K562 (cell line): ENCODE results near the gene GRHPR. TPM values are rescaled to one million over a fixed set of nuclear protein-coding genes. Genes with fewer than 3 reads are reported as not detected.
A peak's percentile ranks its signal among the peaks of the same experiment; 100 is the strongest.

Experiments used
- ATAC-seq: fragments of 200-7000 bp; cut with Tn5 transposase; 3 replicates; pipeline ENCODE4 v1.9.1; 2020; ENCODE audit warnings: moderate library complexity
- BruUV-seq: library from RNA; stranded (reverse); fragments of 400-500 nt; replicated peaks from 2 replicates; lab custom pipeline; 2021; lab: Mats Ljungman, UMichigan
- CTCF ChIA-PET: fragments of 300-600 bp; formaldehyde crosslinking; extraction: SDS; loops from one replicate; lab custom pipeline; 2021; ENCODE audit warnings: low intra/inter-chr PET ratio; lab: Yijun Ruan, JAX
- POLR2A ChIA-PET: fragments of 300-600, 350-650 bp; sonication (Branson Sonifier 250); formaldehyde crosslinking; extraction: SDS; loops from one replicate; lab custom pipeline; 2021; ENCODE audit warnings: antibody characterized with exemption, inconsistent platforms; lab: Yijun Ruan, JAX
- DNase-seq, 4 experiments: peaks; one replicate each; pipeline versions ENCODE4 v3.0.0 to v3.0.0-alpha.2; 2011 to 2018; ENCODE audit warnings: low spot score in 3 of 4, mixed read lengths in 3 of 4; ENCODE audit errors: extremely low read depth in 1 of 4
- FAIRE-seq: peaks from 2 replicates; lab custom pipeline; 2011; peaks lifted over from hg19 to GRCh38; lab: Jason Lieb, UNC
- H2AFZ ChIP-seq: 2 replicates; pipeline ENCODE4 v1.6.0; 2011; ENCODE audit warnings: low read depth, low read length, control low read depth, inconsistent platforms
- H3K27ac ChIP-seq: fragments of 200-600 bp; 3 replicates; pipeline ENCODE4 v1.8.0; 2011; ENCODE audit warnings: low read depth, mild to moderate bottlenecking, control low read depth, inconsistent platforms, low read length, moderate library complexity, mixed read lengths; ENCODE audit errors: extremely low read depth
- H3K27me3 ChIP-seq, 2 experiments: fragments of 300-600 bp in 1 of 2; 2 replicates in 1 of 2; 3 replicates in 1 of 2; pipeline versions ENCODE4 v1.6.0 to v1.8.0; 2011; ENCODE audit warnings: inconsistent platforms in 2 of 2, low read length in 2 of 2, mild to moderate bottlenecking in 1 of 2, mixed read lengths in 1 of 2, moderate library complexity in 1 of 2; ENCODE audit not compliant: control insufficient read depth in 2 of 2, insufficient read depth in 2 of 2
- H3K36me3 ChIP-seq: fragments of 300-600 bp; 3 replicates; pipeline ENCODE4 v1.8.0; 2011; ENCODE audit warnings: mild to moderate bottlenecking, low read length, inconsistent platforms; ENCODE audit not compliant: control insufficient read depth, insufficient read depth
- H3K4me1 ChIP-seq, 2 experiments: fragments of 200-600 bp in 1 of 2; replicated peaks in 1 of 2; 2 replicates in 1 of 2; 3 replicates in 1 of 2; pipeline versions ENCODE4 v1.5.1 to v1.8.0; 2011; ENCODE audit warnings: inconsistent platforms in 2 of 2, low read length in 2 of 2, mild to moderate bottlenecking in 1 of 2, mixed read lengths in 1 of 2, moderate library complexity in 1 of 2; ENCODE audit not compliant: control insufficient read depth in 2 of 2, insufficient read depth in 2 of 2
- H3K4me2 ChIP-seq: 2 replicates; pipeline ENCODE4 v1.6.1; 2011; ENCODE audit warnings: low read length, control low read depth, inconsistent platforms, mixed read lengths; ENCODE audit not compliant: insufficient read depth
- H3K4me3 ChIP-seq: fragments of 200-600 bp; sonication (generic), shearing (Covaris generic); 2 replicates; pipeline ENCODE4 v1.5.1; 2016; ENCODE audit warnings: control low read depth, inconsistent platforms
- H3K79me2 ChIP-seq: fragments of 200-600 bp; 3 replicates; pipeline ENCODE4 v1.8.0; 2011; ENCODE audit warnings: low read length, inconsistent platforms; ENCODE audit not compliant: control insufficient read depth, insufficient read depth
- H3K9ac ChIP-seq, 2 experiments: 2 replicates each; pipeline versions ENCODE4 v1.6.0 to v1.6.1; 2011; ENCODE audit warnings: low read depth in 2 of 2, low read length in 2 of 2, control low read depth in 1 of 2, inconsistent platforms in 1 of 2, mild to moderate bottlenecking in 1 of 2, mixed read lengths in 1 of 2; ENCODE audit not compliant: insufficient read depth in 1 of 2
- H3K9me1 ChIP-seq: one replicate; pipeline ENCODE4 v1.6.0; 2011; ENCODE audit warnings: inconsistent platforms, mild to moderate bottlenecking, low read length, moderate library complexity; ENCODE audit not compliant: control insufficient read depth, insufficient read depth
- H3K9me3 ChIP-seq: replicated peaks from 2 replicates; pipeline ENCODE4 v1.5.1; 2011; ENCODE audit warnings: low read depth, low read length, inconsistent platforms; ENCODE audit not compliant: control insufficient read depth, insufficient read depth
- H4K20me1 ChIP-seq: replicated peaks from 2 replicates; pipeline ENCODE4 v1.6.1; 2011; ENCODE audit warnings: low read length, inconsistent platforms, mixed read lengths; ENCODE audit not compliant: control insufficient read depth, insufficient read depth
- CHD4 ChIP-seq: fragments of 200-600 bp; sonication (generic); IDR thresholded peaks from 3 replicates; pipeline ENCODE4 v1.6.1; 2012; ENCODE audit warnings: low read depth, mild to moderate bottlenecking, mixed read lengths, low read length, inconsistent platforms; ENCODE audit not compliant: insufficient read depth, insufficient replicate concordance, poor library complexity, severe bottlenecking
- KAT2B ChIP-seq: IDR thresholded peaks from one replicate; pipeline ENCODE4 v1.6.1; 2012; ENCODE audit warnings: low read depth, mild to moderate bottlenecking, control low read depth, inconsistent platforms, low read length, moderate library complexity
- KLF13 ChIP-seq: fragments of 450-650 bp; IDR thresholded peaks from 2 replicates; pipeline ENCODE4 v1.6.1; 2016; ENCODE audit warnings: missing genetic modification characterization, low read depth, mild to moderate bottlenecking, missing compliant biosample characterization, moderate library complexity, borderline replicate concordance
- MYNN ChIP-seq, 2 experiments: sonication (generic); formaldehyde crosslinking in 1 of 2; IDR thresholded peaks; 2 replicates each; pipeline versions ENCODE4 v1.5.0 to v1.6.1; 2016 to 2020; ENCODE audit warnings: antibody characterized with exemption in 1 of 2, missing genetic modification reagents in 1 of 2
- NFE2L1 ChIP-seq: fragments of 450-650 bp; IDR thresholded peaks from 2 replicates; pipeline ENCODE4 v1.6.1; 2016; ENCODE audit warnings: missing genetic modification characterization, low read depth, mild to moderate bottlenecking, missing compliant biosample characterization, moderate library complexity, borderline replicate concordance
- OTX1 ChIP-seq: fragments of 450-650 bp; formaldehyde crosslinking; IDR thresholded peaks from 2 replicates; pipeline ENCODE4 v1.4.0; 2022; ENCODE audit warnings: mild to moderate bottlenecking
- POLR2A ChIP-seq: fragments of 450-650 bp; conservative IDR thresholded peaks from 2 replicates; pipeline ENCODE4 v1.6.1; 2016
- POLR2G ChIP-seq: fragments of 200-400 bp; formaldehyde crosslinking; IDR thresholded peaks from 2 replicates; pipeline ENCODE4 v1.6.1; 2017; ENCODE audit warnings: low read depth, mild to moderate bottlenecking, antibody characterized with exemption, low read length, moderate library complexity
- RNF219 ChIP-seq: fragments of 250-450 bp; sonication (Bioruptor Pico); IDR thresholded peaks from 2 replicates; pipeline ENCODE4 v1.5.0; 2022; ENCODE audit warnings: mild to moderate bottlenecking
- SUPT5H ChIP-seq: fragments of 450-650 bp; IDR thresholded peaks from 2 replicates; pipeline ENCODE4 v1.6.1; 2016
- UBTF ChIP-seq, 2 experiments: IDR thresholded peaks; 2 replicates each; pipeline ENCODE4 v1.6.1; 2012; ENCODE audit warnings: improper control_type of control experiment in 2 of 2, low read depth in 2 of 2, low read length in 2 of 2, borderline replicate concordance in 1 of 2
- VEZF1 ChIP-seq: fragments of 200-800 bp; sonication (Bioruptor generic); IDR thresholded peaks from 2 replicates; pipeline ENCODE4 v1.6.1; 2017; ENCODE audit warnings: missing genetic modification characterization, missing compliant biosample characterization
- ZBTB26 ChIP-seq: fragments of 450-650 bp; formaldehyde crosslinking; IDR thresholded peaks from 2 replicates; pipeline ENCODE4 v1.4.0; 2022; ENCODE audit warnings: missing genetic modification characterization
- WGBS: fragments of 100-300 bp; shearing (Covaris generic); methylation state at CpG from one replicate; pipeline ENCODE4 v1.1.6; 2016; ENCODE audit warnings: low coverage, mixed read lengths; ENCODE audit not compliant: insufficient coverage; ENCODE audit errors: missing lambda C conversion rate; 5-methylcytosine and 5-hydroxymethylcytosine counted together
- in situ Hi-C: fragments of 300-500 bp; cut with MboI; formaldehyde crosslinking; loops from 4 replicates; pipeline ENCODE4 v1.15.0; 2018; ENCODE audit warnings: inconsistent platforms, mixed read lengths
- intact Hi-C: fragments of 100-400 bp; cut with micrococcal nuclease; formaldehyde crosslinking; loops from 2 replicates; pipeline ENCODE4 v1.14.2; 2022
- polyA plus RNA-seq, 8 experiments: library from polyadenylated mRNA; depleted of rRNA in 4 of 8; stranded (reverse) in 5 of 8; unstranded in 3 of 8; fragments of >200 nt; fragmentation: Nextera tagmentation in 2 of 8; fragmentation: Illumina TruSeq in 1 of 8; extraction: Ambion mirVana in 2 of 8; extraction: Trizol in 1 of 8; gene quantifications; 2 replicates each; pipeline versions ENCODE4 v1.2.1 to v1.2.3, GENCODE V29; 2011 to 2014; ENCODE audit warnings: inconsistent platforms in 1 of 8, missing spikeins in 1 of 8
- total RNA-seq, 7 experiments: library from RNA; depleted of rRNA in 6 of 7; stranded (reverse); fragments of >200 nt in 6 of 7; fragmentation: Illumina TruSeq in 2 of 7; extraction: Trizol in 2 of 7; gene quantifications; 2 replicates each; pipeline versions ENCODE4 v1.2.1 to v1.2.3, GENCODE V29; 2011 to 2021; ENCODE audit warnings: low replicate concordance in 1 of 7

GRHPR gene
- total and polyA plus RNA-seq, 9 of the 15 experiments (the other 6 are each of a cell fraction or from before 2014, with no cell fraction given): 38.9 to 144 (median 120) TPM

- H3K9me3 ChIP-seq: no peaks in the 10 kb centered on the region
- CTCF ChIA-PET: no interaction called here
- H3K9me1 ChIP-seq: no peaks in the 10 kb centered on the region
- no peak for FAIRE-seq
- no peak overlapping the region for H3K4me2 ChIP-seq
- no peaks in the 10 kb centered on the region for H3K27me3 ChIP-seq
- intact Hi-C loops: no loop called here
- no peak overlapping the region for H3K9ac ChIP-seq
- no peak for TF ChIP-seq NFE2L1 (tag)
- no peak for TF ChIP-seq MYNN (IDR thresholded peaks at IDR 0.05)
- no peak for TF ChIP-seq MYNN (CRISPR knock-in tag; IDR thresholded peaks at IDR 0.05)
- no peak for TF ChIP-seq VEZF1 (CRISPR knock-in tag)
- peak; percentile 27; the same call in 1 of the 2 replicates for TF ChIP-seq POLR2A
- TF ChIP-seq UBTF (IDR thresholded peaks at IDR 0.05; ENCODE audit: borderline replicate concordance in 1 of 2, low read depth in 2 of 2, low read length in 2 of 2): no peak
- TF ChIP-seq ZBTB26 (CRISPR knock-in tag): no peak
- no peak for TF ChIP-seq CHD4
- no peak for TF ChIP-seq KAT2B
- no peak for TF ChIP-seq KLF13
- no peak for TF ChIP-seq OTX1 (CRISPR knock-in tag)
- TF ChIP-seq POLR2G: peak; percentile 27; the same call in 1 of the 2 replicates
- no peak for TF ChIP-seq RNF219
- TF ChIP-seq SUPT5H: 0 out of 2 replicates have a peak, but pooled peaks have one; percentile 25
- TF ChIP-seq, all 486 proteins: peak for 3
- H4K20me1 ChIP-seq: peaks cover 7% of the 10 kb centered on the region
- H2AFZ ChIP-seq: no peak overlapping the region
- in situ Hi-C loops: no loop called here
- H3K27ac ChIP-seq: no peak overlapping the region
- H3K4me1 ChIP-seq: no peaks in the 10 kb centered on the region; a peak in 1 of 5 replicates
- H3K36me3 ChIP-seq: peaks cover 99% of the 10 kb centered on the region
- ATAC-seq (no peak), DNase-seq (no peak)
- 88% methylated on average over 5 of the region's 5 CpGs for WGBS
- H3K79me2 ChIP-seq: peaks cover 15% of the 10 kb centered on the region; the same call in 2 of the 3 replicates
- POLR2A ChIA-PET: interaction anchor here (1.0 to 2.6 kb wide), 6 partner anchors 8 to 63 kb away, joined by 3 to 9 read pairs (median 4); no protein-coding TSS in a partner anchor
- no peak overlapping the region for H3K4me3 ChIP-seq
- BruUV-seq: no TSS peak
Observed at GRCh38 chr9:37436540-37436939, 14.0 kb downstream of the GRHPR start.
